Skeletal muscle tissue (tissue), 4 donors: ENCODE data around the gene ABCA1. TPM values are rescaled to one million over a fixed set of nuclear protein-coding genes. Genes with fewer than 3 reads are reported as not detected.
A peak's percentile ranks its signal among the peaks of the same experiment; 100 is the strongest.
"Not testable (repeated sequence)": the region's sequence is repeated elsewhere in the genome, so short reads cannot be mapped to it uniquely, and the experiment has no call there.

Experiments used
- H3K27ac ChIP-seq: one replicate; pipeline ENCODE4 v1.7.0; 2013; ENCODE audit warnings: mild to moderate bottlenecking, low read depth, low read length, inconsistent platforms
- H3K27me3 ChIP-seq, 3 donors: one replicate each; pipeline ENCODE4 v1.7.0; 2013; ENCODE audit warnings: low read length in 3 of 3; ENCODE audit not compliant: control insufficient read depth in 3 of 3, insufficient read depth in 3 of 3
- H3K36me3 ChIP-seq, 3 donors: one replicate each; pipeline ENCODE4 v1.7.0; 2013; ENCODE audit warnings: low read length in 3 of 3; ENCODE audit not compliant: control insufficient read depth in 3 of 3, insufficient read depth in 3 of 3
- H3K4me1 ChIP-seq, 3 donors: one replicate each; pipeline ENCODE4 v1.7.0; 2013; ENCODE audit warnings: low read length in 3 of 3, mild to moderate bottlenecking in 3 of 3; ENCODE audit not compliant: control insufficient read depth in 3 of 3, insufficient read depth in 3 of 3
- H3K4me3 ChIP-seq, 3 donors: one replicate each; pipeline ENCODE4 v1.7.0; 2013; ENCODE audit warnings: low read length in 3 of 3
- H3K9ac ChIP-seq, 3 donors: one replicate each; pipeline ENCODE4 v1.7.0; 2013; ENCODE audit warnings: low read length in 3 of 3, mild to moderate bottlenecking in 3 of 3, moderate library complexity in 2 of 3, low read depth in 1 of 3
- H3K9me3 ChIP-seq, 3 donors: one replicate each; pipeline ENCODE4 v1.7.0; 2013; ENCODE audit warnings: low read length in 3 of 3; ENCODE audit not compliant: control insufficient read depth in 3 of 3
- total RNA-seq: library from RNA; depleted of rRNA; stranded (reverse); fragments of >200 nt; gene quantifications from one replicate; pipeline ENCODE4 v1.2.3, GENCODE V29; 2014
- donor health status: Osteomylitis.

Gene ABCA1
- total RNA-seq, 1 donor from 2014 or later = 33.9 TPM

GRCh38 chr9:104970271-104970987 lies 42.5 kb upstream of the ABCA1 start:
- no peak overlapping the region for H3K9ac ChIP-seq
- H3K36me3 ChIP-seq = no peaks in the 10 kb centered on the region
- no peak overlapping the region for H3K27ac ChIP-seq
- peaks cover 25 to 28% (median 26%) of the 10 kb centered on the region in 3 donors for H3K4me1 ChIP-seq
- H3K4me3 ChIP-seq = peak overlapping the region in 1 of 3 donors; percentile 52
- H3K9me3 ChIP-seq = no peaks in the 10 kb centered on the region
- H3K27me3 ChIP-seq = no peaks in the 10 kb centered on the region

- H3K9ac ChIP-seq = peak overlapping the region; percentile 54 to 94 (median 92)
- H3K27me3 ChIP-seq = no peaks in the 10 kb centered on the region
- no peaks in the 10 kb centered on the region for H3K9me3 ChIP-seq
- no peaks in the 10 kb centered on the region for H3K36me3 ChIP-seq
- peak overlapping the region; percentile 95 for H3K27ac ChIP-seq
- H3K4me1 ChIP-seq = peaks cover 21 to 26% (median 23%) of the 10 kb centered on the region in 3 donors
- H3K4me3 ChIP-seq = peak overlapping the region; percentile 77 to 91 (median 80)
Measured at GRCh38 chr9:104969116-104969515, 41.2 kb upstream of the ABCA1 start.

GRCh38 chr9:104968025-104968982 lies 40.3 kb upstream of the ABCA1 start:
- H3K36me3 ChIP-seq = no peaks in the 10 kb centered on the region
- H3K27me3 ChIP-seq = no peaks in the 10 kb centered on the region
- H3K9ac ChIP-seq = peak overlapping the region; percentile 85 to 94 (median 92)
- peak overlapping the region; percentile 95 for H3K27ac ChIP-seq
- peak overlapping the region; percentile 77 to 91 (median 80) for H3K4me3 ChIP-seq
- no peaks in the 10 kb centered on the region for H3K9me3 ChIP-seq
- H3K4me1 ChIP-seq = peaks cover 21 to 26% (median 23%) of the 10 kb centered on the region in 3 donors

- Histone ChIP-seq H3K9ac (no peak overlapping the region), H3K27ac (no peak overlapping the region), H3K36me3 (no peaks in the 10 kb centered on the region), H3K27me3 (no peaks in the 10 kb centered on the region), H3K4me3 (no peak overlapping the region), H3K4me1 (peaks cover 2 to 3% (median 2%) of the 10 kb centered on the region in 3 donors), H3K9me3 (no peaks in the 10 kb centered on the region)
Measured at GRCh38 chr9:104963076-104963475, 35.1 kb upstream of the ABCA1 start.

GRCh38 chr9:104961701-104962359 lies 33.9 kb upstream of the ABCA1 start:
- H3K27ac ChIP-seq = no peak overlapping the region
- no peaks in the 10 kb centered on the region for H3K27me3 ChIP-seq
- H3K9ac ChIP-seq = no peak overlapping the region
- no peaks in the 10 kb centered on the region for H3K4me1 ChIP-seq
- no peaks in the 10 kb centered on the region for H3K9me3 ChIP-seq
- no peak overlapping the region for H3K4me3 ChIP-seq
- H3K36me3 ChIP-seq = no peaks in the 10 kb centered on the region

GRCh38 chr9:104961238-104961637 lies 33.3 kb upstream of the ABCA1 start:
- Histone ChIP-seq H3K4me3 (no peak overlapping the region), H3K36me3 (no peaks in the 10 kb centered on the region), H3K9ac (no peak overlapping the region), H3K4me1 (no peaks in the 10 kb centered on the region), H3K9me3 (no peaks in the 10 kb centered on the region), H3K27ac (no peak overlapping the region), H3K27me3 (no peaks in the 10 kb centered on the region)

- H3K4me3 ChIP-seq = no peak overlapping the region
- H3K27me3 ChIP-seq = no peaks in the 10 kb centered on the region
- H3K27ac ChIP-seq = no peak overlapping the region
- H3K4me1 ChIP-seq = no peaks in the 10 kb centered on the region
- no peaks in the 10 kb centered on the region for H3K36me3 ChIP-seq
- H3K9me3 ChIP-seq = no peaks in the 10 kb centered on the region
- H3K9ac ChIP-seq = no peak overlapping the region
Measured at GRCh38 chr9:104960662-104961061, 32.7 kb upstream of the ABCA1 start.

- Histone ChIP-seq H3K9ac (no peak overlapping the region), H3K4me1 (no peaks in the 10 kb centered on the region), H3K4me3 (no peak overlapping the region), H3K27ac (no peak overlapping the region), H3K9me3 (no peaks in the 10 kb centered on the region), H3K27me3 (no peaks in the 10 kb centered on the region), H3K36me3 (no peaks in the 10 kb centered on the region)
Measured at GRCh38 chr9:104958751-104959150, 30.8 kb upstream of the ABCA1 start.

- not testable (repeated sequence) for H3K27ac ChIP-seq, H3K9ac ChIP-seq, H3K36me3 ChIP-seq, H3K4me1 ChIP-seq, H3K27me3 ChIP-seq, H3K4me3 ChIP-seq, H3K9me3 ChIP-seq
Measured at GRCh38 chr9:104958006-104958405, 30.1 kb upstream of the ABCA1 start.
